ENCODE measurements around the gene NUS1. TPM values are rescaled to one million over a fixed set of nuclear protein-coding genes. Genes with fewer than 3 reads are reported as not detected.

NUS1 gene
- total and polyA plus RNA-seq, 9 of the 15 experiments (the other 6 are each of a cell fraction or from before 2014, with no cell fraction given) = 16.3 to 53.7 (median 26.4) TPM

DNA sequence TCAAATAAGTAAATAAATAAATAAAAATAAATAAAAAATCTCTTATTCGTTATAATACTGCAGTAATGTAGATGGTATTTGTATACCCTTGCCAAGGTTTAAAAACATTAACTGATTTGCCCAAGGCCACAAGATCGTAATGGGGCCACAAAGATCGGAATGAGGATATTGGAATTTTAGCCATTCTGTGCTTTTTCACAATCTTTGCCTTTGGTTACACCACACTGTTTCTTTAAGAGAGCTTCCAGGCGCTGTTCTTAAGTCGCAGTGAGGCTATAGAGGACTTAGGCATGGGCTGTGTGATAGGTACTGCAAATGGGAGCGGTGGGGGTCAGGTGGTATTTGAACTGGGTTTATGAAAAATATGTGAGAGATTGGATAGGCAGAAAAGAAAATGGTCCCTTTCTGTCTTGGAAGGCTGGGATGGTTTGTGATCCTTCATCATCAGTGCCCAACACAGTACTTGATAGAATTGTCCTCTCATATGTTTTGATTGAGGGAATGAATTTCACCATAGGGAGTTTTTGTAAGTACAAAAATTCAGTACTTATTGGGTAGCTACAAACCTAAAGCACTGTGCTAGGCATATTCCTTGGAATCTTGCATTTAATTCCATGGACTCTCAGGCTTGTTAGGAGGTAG is 1.4 kb downstream of the NUS1 start (continued):
- TF ChIP-seq, protein P1, sequence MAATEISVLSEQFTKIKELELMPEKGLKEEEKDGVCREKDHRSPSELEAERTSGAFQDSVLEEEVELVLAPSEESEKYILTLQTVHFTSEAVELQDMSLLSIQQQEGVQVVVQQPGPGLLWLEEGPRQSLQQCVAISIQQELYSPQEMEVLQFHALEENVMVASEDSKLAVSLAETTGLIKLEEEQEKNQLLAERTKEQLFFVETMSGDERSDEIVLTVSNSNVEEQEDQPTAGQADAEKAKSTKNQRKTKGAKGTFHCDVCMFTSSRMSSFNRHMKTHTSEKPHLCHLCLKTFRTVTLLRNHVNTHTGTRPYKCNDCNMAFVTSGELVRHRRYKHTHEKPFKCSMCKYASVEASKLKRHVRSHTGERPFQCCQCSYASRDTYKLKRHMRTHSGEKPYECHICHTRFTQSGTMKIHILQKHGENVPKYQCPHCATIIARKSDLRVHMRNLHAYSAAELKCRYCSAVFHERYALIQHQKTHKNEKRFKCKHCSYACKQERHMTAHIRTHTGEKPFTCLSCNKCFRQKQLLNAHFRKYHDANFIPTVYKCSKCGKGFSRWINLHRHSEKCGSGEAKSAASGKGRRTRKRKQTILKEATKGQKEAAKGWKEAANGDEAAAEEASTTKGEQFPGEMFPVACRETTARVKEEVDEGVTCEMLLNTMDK (IDR thresholded peaks at IDR 0.05; ENCODE audit: borderline replicate concordance, insufficient read depth, low read depth, low read length, poor library complexity, severe bottlenecking) = no peak
- TF ChIP-seq ZNF324 (CRISPR knock-in tag; IDR thresholded peaks at IDR 0.05) (peak; percentile 72), SNIP1 (IDR thresholded peaks at IDR 0.05; ENCODE audit: low read depth) (no peak), MXI1 (IDR thresholded peaks at IDR 0.05; ENCODE audit: low read depth, low read length) (no peak), MAZ (CRISPR knock-in tag; conservative IDR thresholded peaks at IDR 0.05 in 1 of 2, IDR thresholded peaks at IDR 0.05 in 1 of 2) (0 out of 4 replicates have a peak, but pooled peaks of 1 of the 2 experiments have one; percentile 16)
- TF ChIP-seq, protein P2, sequence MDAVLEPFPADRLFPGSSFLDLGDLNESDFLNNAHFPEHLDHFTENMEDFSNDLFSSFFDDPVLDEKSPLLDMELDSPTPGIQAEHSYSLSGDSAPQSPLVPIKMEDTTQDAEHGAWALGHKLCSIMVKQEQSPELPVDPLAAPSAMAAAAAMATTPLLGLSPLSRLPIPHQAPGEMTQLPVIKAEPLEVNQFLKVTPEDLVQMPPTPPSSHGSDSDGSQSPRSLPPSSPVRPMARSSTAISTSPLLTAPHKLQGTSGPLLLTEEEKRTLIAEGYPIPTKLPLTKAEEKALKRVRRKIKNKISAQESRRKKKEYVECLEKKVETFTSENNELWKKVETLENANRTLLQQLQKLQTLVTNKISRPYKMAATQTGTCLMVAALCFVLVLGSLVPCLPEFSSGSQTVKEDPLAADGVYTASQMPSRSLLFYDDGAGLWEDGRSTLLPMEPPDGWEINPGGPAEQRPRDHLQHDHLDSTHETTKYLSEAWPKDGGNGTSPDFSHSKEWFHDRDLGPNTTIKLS (IDR thresholded peaks at IDR 0.05; ENCODE audit: borderline replicate concordance, low read depth) = no peak
